Suppressor macrophage treated with lipopolysaccharide for 4 hours (primary cell): ENCODE data around the gene SARM1.
"Not testable (repeated sequence)": the region's sequence is repeated elsewhere in the genome, so short reads cannot be mapped to it uniquely, and the experiment has no call there.

Experiments
- DNase-seq: peaks from one replicate; pipeline ENCODE4 v3.0.0-alpha.2; 2020

SARM1 gene

DNA sequence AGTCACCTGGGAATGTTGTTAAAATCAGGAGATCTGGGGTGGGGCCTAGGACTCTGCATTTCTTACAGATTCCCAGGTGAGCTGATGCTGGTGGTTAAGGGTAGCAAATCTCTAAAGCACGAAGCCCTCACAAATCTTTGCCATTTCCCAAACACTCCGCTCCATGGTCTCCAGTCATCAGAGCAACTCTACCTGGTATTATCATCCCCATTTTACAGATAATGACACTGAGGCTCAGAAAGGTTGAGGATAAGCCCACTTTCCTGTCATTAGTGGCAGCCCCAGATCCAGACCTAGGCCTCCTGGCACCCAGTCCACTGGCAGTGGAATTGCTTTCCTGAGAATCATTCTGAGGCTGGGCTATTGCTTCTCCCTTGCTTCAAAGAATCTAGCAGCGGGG lies 25.8 kb downstream of the SARM1 start:
- DNase-seq: no peak

DNA sequence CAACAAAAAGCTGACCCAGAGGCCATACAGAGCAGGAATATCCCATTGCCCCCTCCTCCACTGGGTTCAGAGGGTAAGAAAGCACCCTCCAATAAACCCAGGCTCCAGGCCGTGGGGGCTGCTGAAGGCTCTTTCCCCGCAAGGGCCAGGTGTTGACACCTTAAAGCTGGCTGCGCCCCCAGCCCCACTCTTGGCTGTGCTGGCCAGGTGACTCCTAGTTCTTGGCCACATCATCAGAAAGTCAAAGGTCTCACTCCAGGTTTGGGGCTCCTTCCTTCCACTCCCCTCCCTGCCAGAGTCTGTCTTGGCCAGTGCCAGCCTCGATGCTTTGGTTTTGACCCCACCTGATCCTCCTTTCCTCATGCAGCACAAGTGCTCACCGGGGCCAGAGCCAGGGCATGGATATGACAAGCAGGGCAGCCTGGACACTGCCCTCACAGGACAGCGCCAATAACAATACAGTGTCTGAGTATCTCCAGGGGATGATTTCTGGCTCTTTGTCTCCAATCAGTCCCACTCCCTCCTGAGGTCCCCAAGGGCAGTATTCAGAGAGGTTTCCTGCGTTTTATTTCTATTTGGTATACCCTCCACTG lies 26.3 kb downstream of the SARM1 start:
- no peak for DNase-seq

DNA sequence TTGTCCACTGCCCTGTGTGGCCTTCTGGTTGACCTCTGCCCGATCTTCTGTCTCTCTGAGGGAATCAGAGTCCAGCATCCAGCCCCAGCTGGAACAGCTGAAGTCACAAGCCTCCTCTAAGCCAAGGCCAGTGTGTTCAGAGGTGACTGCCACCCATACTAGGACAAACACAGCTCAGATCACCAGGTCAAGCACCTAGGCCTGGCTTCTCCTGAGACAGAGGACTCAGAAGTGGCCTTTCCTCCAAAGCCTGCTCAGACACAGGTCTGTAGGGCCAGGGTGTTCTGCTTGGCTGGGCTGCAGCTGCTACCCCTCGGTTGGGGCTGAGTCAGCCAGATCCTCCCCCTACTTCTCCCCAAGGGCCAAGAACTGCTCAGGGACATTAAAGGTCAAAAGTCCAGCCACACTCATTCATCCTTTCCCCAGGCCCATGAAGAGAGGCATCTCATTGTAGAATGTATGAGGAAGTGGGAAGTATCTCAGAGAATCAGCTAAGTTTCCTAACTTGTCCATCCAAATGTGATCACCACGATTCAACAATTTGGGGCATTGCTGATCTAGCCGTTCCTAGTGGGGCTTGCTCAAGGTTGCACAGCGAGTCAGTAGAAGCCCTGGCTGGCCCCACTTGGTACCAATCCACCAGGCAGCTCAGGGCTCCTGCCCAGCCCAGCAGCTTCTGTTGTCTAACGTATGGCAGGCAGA lies 26.9 kb downstream of the SARM1 start:
- peak; percentile 57 for DNase-seq

DNA sequence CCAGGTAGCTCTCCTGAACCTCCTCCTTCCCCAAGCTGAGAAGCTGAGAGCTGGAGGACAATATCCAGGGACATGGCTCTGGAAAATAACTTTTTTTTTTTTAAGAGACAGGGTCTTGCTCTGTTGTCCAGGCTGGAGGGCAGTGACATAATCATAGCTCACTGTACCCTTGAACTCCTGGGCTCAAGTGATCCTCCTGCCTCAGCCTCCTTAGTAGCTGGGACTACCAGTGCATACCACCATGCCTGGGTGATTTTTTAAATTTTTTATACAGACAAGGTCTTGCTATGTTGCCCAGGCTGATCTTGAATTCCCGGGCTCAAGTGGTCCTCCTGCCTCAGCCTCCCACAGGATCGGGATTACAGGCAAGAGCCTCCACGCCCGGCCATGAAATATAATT lies 28.3 kb downstream of the SARM1 start:
- DNase-seq: no peak

DNA sequence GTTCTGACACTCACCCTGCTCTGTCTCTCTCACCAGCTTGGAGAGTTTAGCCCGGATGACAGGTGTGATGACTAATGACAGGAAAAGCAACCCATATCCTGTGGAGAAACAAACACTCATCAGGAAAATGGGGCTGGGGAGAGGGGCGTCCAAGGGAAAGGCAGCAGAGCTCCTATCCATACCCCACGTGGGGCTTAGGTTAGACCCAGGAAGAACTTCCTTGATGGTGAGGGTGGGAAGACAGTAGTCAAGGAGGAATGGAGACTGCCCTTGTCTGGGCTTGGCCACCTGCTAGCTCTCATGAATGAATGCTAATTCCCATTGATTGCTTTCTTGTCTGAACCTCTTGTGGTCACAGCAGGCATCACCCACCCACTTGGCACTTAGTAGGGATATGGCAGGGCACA lies 30.7 kb downstream of the SARM1 start:
- no peak for DNase-seq

DNA sequence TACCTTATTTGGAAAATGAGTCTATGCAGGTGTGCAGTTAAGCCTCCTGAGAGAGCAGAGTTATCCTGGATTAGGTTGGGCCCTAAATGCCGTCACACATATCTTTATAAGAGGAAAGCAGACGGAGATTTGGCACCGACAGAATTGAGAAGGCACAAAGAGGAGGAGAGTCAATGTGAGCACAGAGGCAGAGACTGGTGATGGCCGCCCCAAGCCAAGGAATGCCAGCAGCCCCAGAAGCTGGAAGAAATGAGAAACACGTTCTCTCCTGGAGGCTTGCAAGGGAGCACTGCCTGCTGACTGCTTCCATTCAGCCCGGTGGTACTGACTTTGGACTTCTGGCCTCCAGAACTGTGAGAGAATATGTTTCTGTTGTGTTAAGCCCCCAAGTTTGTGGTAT lies 31.4 kb downstream of the SARM1 start:
- DNase-seq: no peak

DNA sequence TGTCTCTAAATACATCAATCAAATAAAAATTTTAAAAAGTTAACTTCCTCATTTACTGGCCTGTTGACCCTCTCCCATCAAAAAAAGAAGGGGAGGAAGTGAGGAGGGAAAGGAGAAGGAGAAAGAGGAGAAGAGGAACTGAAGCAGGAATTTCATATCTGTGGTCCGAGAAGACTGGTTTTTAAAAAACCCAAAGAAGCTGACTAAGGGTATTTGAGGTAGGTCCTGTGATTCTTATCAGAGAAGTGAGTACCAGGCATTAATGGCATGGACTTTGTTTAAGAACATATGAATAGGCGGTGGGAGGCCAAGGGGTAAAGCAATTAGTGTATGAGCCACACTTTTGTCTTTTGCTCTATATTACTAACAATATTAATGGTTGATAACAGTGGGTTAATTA lies 32.5 kb downstream of the SARM1 start:
- peak; percentile 50 for DNase-seq

DNA sequence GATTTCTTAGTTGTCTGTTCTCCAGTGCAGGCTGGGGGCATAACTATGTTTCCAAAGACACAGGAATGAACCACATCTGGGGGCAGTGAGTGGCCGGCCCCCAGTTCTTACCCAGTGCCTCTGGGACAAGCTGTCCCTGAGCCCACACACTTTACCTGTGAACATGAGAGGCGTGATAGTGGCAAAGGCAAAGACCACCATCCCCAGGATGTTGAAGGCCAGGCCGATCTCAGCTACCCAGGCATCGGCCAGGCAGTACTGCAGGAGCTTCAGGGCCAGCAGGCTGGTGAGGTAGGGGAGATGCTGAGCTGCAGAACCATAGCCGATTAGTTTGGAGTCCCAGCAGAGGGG lies 32.9 kb downstream of the SARM1 start:
- no peak for DNase-seq

DNA sequence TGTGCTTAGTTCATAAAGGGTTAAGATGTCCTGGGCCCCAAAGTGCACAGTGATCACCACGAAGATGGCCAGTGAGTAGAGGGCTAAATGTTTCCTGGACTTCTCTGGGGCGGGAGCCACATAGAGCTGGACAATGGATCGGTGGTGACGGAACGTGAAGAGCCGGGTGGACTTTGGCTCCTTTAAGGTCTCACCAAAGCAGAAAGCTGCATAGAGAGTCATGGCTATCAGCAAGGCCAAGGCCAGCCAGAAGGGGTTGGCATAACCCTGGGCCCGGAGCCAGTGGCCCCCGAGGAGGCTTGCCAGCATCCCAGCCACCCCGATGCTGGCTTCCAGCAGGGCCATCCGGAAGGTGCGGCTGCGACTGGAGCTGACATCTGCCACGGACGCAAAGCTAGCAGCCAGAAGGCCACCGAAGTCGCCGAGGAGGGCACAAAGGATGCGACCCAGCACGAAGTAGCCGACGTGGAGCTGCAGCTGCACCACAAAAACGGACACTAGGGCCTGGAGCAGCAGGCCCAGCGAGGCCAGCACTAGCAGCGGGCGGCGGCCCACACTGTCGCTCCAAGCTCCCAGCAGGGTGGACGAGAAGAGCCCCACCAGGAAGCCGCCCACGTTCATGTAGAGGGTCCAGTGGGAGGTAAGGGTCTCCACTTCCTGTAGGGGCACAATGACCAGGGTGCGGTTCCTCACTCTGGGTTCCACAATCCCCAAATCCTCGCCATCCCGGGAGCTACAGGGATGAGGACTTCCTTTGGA lies 33.5 kb downstream of the SARM1 start:
- no peak for DNase-seq

DNA sequence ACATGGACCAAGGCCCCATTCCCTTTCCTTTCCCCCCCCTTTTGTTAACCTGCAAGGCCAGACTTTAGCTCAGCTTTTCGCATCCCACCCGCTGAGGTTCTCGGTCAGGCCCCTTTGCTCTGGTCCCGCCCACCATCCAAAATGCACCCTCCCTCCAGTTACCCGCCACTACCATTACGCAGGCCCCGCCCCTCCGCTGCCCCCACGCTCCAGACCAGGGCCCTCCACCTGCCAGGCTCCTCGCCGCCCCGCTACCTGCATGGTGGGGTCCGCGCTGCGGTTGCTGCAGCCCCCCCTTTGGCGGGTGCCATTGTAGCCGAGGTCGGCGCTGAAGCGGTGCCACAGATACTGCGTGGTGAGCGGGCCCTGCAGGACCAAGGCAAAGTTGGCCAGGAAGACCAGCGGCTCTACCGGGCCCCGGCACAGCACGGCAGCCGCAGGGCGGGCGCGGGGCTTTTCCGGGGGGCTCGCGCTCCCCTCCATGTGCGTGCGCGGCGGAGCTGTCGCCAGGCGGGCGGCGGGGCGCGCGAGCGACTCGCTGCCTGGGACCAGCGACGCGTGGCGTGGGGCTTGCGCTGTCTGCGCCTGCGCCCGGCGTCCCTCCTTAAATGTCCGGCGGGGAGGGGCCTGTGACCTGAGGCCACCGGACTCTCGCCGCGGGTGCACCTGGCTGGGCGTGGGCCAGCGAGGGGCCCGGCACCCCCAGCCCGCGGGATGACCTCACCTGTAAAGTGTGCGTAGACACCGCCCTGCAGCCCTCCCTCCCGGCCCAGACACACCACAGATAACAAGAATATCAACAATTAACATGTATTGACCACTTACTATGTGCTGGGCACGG lies 34.4 kb downstream of the SARM1 start, which contains the start of gene SLC46A1:
SLC46A1 (minus strand) TSS at position 581 of the 841 bp plus-strand sequence; CDS start at position 483, 98 bp downstream.
- DNase-seq: peak; percentile 33

DNA sequence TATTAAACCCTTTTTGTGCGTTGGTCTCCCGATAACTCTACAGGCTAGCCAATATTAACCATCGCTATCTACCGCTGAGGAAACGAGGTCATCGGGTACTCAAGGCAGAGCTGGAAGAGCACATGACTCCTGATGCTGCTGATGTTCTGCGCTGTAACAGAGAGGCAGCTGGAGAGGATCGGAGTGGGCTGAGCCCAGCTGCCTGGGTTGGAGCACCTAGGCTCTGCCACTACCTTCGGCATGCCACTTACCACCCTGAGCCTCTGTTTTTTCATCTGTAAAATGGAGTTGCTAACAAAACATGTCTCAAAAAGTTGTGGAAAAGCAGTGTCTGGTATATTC lies 35.0 kb downstream of the SARM1 start:
- no peak for DNase-seq

DNA sequence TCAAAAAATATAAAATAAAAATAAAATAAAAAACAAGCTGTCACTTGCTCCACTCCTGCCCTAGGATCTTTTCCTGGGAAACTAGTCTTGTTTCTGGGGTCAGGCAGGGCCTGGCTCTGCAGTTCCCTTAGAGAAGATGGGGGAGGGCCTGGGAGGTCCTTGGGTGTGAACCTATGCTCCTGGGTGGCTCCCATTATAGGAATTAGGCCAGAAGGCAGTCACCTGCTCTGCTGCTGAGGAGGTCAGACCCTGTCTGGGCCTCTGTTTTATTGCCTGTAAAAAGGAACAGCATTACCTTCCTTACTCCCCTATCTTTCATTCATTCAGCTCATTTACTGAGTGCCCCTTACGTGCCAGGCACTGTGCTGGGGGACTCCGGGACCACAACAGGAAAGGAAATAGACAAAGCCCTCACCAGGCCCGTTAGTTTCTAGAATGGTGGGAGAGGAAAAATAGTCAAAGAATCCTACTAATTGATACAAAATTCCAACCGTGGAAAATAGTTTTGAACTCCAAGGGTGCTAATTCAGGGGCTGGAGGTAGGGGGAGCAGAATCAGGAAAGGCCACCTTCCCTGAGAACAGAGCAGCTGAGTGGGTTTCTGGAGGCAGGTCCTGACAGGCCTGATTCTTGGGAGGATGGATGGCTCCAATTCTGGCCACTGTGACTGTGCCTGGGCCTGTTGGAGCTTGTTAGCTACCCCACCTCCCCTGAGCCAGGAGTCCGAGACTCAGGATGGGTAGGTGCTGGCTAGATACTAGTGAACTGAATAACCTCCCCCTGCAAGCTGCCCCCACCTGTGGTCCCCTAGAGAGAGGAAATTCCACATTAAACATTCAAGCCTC lies 35.9 kb downstream of the SARM1 start:
- no peak for DNase-seq

DNA sequence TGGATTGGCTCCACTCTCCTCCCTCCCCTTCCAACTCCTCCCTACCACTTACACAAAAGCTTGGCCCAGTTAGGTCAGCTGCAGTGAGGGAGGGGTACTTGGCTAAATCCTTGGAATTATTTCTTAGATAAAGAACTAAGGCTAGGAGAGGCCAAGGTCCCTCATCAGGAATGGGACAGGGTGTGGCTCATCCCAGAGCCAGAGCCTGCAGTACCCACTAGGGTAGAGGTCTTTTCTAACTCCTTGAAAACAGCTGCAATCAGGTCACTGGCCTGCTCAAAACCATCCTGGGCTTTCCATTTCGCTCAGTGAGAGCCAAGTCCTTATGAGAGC lies 36.4 kb downstream of the SARM1 start:
- no peak for DNase-seq

DNA sequence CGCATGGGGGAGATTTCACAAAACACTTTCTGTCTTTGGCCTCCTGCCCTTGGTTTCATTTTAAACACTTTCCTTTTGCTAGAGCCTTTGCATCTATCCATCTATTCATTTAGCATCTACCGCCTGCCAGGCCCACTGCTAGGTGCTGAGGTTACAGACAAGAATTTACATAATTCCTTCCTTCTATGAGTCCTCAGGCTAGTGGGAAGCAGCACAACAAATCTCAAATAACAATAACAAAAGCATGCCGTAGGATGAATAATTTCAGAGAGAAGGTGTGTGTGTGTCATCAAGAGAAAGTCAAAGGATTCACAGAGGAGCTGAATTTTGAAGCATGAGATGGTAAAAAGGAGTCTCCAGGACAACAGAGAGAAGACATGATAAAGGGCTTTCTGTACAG lies 40.6 kb downstream of the SARM1 start:
- no peak for DNase-seq

DNA sequence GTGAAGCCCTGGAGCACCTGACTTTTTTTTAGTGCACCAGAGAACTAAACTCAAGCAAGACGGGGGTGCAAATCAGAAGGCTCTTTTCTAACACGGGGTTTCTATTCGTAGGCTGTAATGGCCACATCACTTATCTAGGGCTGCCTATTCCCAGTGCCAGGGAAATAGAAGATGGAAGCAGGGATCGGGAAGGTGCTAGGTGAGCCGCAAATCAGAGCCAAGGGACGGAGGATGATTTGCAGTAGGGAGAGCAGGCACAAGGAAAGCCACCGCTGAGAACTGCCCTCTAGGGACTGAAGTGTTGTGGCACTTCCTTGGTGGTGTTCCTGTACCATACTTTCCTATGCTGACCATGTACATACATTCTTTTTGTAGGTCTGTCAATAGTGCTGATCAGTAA lies 42.3 kb downstream of the SARM1 start:
- no peak for DNase-seq

DNA sequence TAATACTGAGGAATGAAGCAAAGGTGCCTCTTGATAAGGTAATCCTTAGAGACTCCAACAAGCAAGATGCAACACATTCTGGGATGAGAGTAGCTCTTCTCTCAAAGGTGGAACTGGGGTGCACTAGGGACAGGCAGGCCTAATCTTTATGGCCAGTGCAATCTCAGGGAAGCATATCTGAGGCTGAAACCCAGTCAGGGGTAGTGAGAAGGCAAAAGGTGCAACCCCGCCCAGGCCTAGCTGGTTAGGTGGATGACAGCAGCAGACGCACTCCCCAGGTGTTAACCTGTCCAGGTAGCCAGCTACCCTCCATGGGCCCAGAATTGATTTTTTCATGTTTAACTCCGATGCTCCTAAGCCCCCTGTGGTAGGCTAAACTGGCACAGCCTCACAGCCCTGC lies 44.4 kb downstream of the SARM1 start:
- DNase-seq: no peak

DNA sequence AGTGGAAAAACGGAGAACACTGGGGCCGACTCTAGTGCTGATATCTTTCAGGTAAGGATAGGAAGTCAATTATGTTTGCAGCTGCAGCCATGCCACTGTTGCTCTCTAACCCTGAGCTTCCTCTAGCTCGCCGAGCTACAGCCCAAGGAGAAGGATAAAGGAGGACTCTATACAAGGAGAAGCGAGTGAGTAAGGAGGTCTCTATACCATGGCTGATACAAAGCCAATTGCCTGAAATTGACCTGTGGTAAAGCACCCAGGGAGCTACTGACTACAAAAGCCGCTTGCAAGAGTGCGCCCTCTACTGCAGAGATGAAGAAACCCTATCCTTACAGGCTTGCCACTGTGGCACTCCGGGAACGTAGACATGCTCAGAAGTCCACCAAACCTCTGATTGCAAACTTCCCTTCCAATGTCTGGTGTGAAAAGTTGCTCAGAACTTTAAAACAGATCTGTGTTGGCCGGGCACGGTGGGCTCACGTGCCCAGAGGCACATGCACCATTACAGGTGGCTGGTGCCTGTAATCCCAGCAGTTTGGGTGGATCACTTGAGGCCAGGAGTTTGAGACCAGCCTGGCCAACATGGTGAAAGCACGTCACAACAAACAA lies 45.3 kb downstream of the SARM1 start:
- DNase-seq: peak; percentile 78

DNA sequence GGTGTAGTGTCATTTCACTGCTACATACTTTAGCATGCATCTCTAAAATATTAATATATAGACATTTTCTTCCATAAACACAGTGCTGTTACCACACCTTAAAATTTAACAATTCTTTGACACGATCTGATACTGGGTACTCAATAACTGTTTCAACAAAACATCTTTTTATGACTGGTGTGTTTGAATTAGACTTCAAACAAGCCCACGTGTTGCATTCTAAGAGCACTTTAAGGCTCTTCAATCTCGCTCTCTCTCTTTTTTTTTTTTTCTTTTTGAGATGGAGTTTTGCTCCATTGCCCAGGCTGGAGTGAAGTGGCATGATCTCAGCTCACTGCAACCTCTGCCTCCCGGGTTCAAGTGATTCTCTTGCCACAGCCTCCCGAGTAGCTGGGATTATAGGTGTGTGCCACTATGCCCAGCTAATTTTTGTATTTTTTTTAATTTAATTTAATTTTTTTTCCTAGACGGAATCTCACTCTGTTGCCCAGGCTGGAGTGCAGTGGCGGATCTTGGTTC lies 50.4 kb downstream of the SARM1 start:
- DNase-seq: no peak

DNA sequence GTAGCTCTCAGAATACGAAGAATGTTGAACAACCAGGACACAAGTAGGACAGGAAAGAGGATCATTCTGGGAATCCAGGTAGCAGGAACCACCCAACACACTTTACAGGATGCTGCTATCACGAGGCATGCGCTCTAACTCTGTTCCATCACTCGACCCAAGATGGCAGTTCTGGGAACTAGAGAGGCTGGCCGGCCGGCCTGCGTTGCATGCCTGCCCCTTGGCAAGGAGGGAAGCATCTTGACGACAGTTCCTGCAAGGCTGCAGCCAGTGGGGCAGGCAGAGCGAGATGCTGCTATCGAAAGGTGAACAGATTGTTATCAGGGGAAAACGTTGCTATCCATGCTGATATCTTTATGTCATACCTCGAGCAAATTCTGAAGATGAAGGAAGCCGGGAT lies 53.7 kb downstream of the SARM1 start:
- no peak for DNase-seq

DNA sequence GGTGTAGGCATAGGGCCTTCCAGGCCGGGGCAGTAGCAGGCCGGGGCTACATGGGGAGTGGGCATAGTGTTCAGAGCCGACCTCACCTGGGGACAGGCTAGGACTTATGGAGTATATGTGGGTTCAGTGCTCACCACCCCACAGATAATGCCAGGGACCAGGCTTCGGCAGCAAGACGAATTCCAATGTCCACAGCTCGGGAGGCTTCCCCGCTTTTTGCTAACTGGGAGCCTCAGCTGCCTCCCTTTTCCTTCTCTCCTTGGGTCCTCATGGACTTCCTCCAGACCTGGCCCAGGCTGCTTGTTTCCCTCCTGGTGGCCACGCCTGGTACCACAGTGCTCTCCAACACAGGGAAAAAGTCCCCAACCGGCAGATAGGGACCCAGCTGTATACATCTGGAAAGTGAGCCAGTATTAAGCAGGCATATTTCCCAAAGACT lies 54.6 kb downstream of the SARM1 start:
- DNase-seq: peak; percentile 14

DNA sequence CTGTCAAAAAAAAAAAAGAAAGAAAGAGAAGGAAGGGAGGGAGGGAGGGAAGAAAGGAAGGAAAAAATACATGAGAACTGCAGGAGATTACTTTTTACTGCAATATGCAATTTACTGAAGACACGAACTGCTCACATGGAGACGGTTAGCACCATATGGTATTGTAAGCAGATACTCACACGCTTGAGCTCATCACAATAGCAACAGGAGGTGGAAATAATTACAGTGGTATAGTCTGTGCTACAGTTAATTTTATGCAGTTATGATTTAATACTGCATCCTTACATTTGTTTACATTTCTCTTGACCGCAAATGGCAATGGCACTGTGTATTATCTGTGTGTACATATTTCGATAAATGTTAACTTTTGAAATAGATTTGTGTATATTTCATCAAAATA lies 55.9 kb downstream of the SARM1 start:
- no peak for DNase-seq

DNA sequence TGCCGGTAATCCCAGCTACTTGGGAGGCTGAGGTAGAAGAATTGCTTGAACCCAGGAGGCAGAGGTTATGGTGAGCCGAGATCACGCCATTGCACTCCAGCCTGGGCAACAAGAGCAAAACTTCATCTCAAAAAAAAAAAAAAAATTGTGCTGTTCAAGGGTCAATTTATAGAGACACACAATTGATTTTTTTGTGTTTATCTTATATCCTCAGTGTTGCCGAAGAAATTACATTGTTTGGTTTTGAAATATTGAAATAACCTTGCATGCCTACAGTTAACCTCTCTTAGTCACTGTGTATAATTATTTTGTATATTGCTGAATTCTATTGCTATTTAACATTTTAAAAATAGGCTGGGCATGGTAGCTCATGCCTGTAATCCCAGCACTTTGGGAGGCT lies 56.5 kb downstream of the SARM1 start:
- not testable (repeated sequence) for DNase-seq
